GM20431 (cell line): ENCODE data around the gene PPIL1.

ENCODE experiments used
- in situ Hi-C: fragments of 300-500 bp; cut with MseI, MboI; formaldehyde crosslinking; loops from one replicate; pipeline ENCODE4 v1.15.0; 2020; ENCODE audit warnings: low sequenced_read_pairs; ENCODE audit not compliant: unreplicated experiment

PPIL1 gene

DNA sequence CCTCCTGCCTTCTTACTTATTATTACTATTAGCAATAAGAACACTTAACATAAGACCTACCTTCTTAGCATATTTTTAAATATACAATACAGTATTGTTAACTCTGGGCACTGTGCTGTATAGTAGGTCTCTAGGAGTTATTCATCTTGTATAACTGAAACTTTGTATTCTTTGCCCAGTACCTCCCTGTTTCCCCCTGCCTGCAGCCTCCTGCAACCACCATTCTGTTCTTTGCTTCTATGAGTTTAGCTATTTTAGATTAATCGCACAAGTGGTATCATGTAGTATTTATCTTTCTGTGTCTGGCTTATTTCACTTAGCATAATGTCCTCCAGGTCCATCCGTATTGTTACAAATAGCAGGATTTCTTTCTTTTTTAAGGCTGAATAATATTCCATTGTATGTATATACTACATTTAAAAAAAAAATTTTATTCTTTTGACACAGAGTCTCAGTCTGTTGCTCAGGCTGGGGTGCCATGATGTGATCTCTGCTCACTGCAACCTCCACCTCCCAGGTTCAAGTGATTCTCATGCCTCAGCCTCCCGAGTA lies 15.6 kb upstream of the PPIL1 start:
- in situ Hi-C loops, result no loop called here

DNA sequence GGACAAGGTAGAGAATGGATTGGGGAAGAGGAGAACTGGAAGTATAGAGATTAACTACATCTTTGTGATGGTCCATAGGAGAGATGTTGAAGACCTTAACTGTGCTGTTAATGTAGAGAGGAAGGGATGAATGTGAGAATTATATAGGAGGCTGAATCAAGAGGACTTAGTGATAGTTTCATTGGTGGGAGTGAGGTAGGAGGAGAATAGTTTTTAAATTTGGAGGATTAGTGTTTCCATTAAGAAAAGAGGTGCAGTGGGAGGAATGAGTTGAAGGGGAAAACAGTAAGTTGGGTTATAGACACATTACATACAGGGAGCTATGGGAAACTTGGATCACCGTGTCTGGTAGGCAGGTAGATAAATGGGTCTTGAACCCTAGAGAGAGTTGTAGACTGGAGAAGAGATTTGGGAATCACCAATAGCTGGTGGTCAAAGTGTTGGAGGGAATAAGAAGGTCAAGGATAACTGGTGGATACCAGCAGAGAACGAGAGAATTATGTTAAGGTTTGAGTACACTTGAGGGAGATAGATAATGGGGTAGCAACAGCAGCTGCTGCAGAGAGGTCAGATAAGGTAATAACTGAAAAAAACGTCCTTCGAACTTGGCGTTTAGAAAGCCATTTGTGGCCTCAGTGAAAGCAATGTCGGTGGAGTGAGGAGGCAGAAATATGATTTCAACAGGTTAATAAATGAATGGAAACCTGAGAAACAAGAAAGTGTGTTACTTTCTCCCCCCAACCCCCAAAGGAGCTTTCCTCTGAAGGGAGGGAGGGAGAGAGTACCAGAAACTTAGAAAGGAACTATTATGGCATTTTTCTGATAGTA lies 14.3 kb upstream of the PPIL1 start:
- in situ Hi-C loops, result loop anchor here (10.0 kb wide), 1 partner anchor 126 kb away; no protein-coding TSS in a partner anchor

DNA sequence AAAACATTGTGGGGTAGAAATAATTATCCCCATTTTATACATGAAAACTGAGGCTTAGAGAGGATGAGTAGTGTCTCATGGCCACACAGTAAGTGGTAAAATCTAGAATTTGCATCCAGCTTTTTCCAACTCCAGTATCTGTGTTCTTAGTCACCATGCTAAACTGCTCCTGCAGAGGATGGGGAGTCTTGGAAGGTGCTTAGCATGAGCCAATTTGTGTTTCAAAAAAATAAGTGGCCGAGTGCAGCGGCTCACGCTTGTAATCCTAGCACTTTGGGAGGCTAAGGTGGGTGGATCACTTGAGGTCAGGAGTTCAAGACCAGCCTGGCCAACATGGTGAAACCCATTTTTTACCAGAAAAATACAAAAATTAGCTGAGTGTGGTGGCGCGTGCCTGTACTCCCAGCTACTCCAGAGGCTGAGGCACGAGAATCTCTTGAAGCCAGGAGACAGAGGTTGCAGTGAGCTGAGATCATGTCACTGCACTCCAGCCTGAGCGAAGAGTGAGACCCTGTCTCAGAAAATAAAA lies 13.6 kb upstream of the PPIL1 start:
- in situ Hi-C loops, result loop anchor here (10.0 kb wide), 1 partner anchor 127 kb away; no protein-coding TSS in a partner anchor

DNA sequence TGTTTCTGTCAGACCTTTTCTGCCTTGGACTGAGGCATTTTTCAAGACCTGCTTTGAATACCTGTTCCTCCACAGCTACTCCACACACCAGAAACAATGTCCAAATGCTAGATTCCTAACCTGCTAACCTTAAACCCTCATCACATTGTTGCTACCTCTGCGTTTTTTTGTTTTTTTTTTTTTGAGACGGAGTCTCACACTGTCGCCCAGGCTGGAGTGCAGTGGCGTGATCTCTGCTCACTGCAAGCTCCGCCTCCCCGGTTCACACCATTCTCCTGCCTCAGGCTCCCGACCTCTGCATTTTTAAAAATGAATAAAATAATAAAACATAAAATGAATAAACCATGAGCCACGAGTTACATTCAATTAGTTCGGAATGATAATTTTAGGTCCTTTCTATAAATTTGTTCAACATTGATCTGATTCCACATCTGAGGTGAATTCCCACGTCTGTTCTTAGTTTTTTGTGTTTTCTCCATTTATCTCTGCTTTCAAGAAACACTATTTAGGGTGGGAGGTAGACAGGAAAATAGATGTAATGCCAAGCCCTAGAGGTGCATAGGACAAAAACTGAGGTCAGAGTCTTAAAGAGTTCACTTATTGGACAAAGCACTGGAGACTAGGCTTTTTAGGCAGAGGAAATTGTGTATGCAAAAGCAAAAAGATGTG lies 12.5 kb upstream of the PPIL1 start:
- in situ Hi-C loops, result loop anchor here (10.0 kb wide), 1 partner anchor 128 kb away; no protein-coding TSS in a partner anchor

DNA sequence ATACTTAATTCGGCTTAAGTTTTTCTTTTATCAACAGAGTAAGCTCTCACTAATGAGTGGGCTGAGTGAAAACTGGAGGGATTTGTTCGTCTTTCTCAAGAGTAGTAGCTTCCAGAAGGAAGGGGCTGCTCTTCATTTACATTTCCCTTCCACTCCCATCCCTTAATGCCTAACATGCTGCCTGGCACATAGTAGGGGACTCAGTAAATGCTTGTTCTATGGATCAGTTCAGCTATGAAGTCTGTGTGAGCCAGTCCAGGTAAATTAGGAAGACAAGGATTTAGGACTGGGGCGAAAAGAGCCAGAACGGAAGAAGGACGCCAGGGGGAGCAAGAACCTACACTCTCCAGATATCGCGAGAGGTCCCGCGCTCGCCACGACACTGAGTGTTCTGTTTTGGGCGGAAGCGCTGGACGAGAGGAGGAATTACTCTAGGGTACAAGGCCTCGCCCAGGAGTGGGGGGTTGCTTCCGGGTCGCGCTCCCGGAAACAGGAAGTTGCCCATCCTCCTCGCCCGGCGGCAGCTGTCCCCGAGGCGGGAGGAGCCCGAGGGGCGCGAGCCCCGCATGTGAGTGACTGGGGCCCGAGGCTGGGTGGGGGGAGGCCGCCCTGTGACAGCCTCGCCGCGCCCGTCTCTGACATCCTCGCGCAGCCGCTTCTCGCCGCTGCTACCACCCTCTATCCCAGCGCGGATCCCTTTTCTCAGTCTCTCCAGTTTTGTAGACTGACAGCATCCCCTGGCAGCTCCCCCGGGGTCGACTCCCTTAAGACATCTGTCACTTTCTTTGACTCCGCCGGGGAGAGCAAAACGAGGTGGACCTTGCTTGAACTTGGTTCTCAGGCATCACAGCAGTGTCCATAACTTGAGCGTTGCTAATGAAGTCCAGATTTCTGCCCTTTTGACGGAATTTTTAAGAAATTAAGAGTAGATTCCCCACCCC lies 11.1 kb upstream of the PPIL1 start, which contains the start of gene C6orf89:
Gene C6orf89 (plus strand): TSS at position 492 of the 941 bp plus-strand sequence. CDS start 13,493 bp downstream, outside the sequence.
- in situ Hi-C loops, result loop anchor here (10.0 kb wide), 1 partner anchor 129 kb away; no protein-coding TSS in a partner anchor

DNA sequence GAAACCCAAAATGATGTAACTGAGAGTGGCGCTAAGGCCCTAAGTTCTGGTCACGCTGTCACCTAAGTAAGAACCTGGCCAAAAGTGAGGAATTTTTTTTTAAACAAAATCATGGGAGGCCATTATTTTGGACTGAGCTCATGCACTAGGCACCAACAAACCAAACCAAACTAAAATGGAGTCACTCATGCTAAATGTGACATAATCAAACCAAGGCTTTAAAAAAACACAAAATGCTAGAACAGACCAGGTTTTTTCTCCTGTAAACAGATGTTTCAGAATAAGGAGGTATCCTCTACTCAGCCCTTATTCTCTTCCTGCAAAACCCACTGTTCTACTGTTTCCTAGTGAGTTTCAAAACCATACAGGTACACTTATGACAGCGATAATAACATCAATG lies 10.0 kb upstream of the PPIL1 start:
- in situ Hi-C loops, result loop anchor here (10.0 kb wide), 1 partner anchor 130 kb away; no protein-coding TSS in a partner anchor

DNA sequence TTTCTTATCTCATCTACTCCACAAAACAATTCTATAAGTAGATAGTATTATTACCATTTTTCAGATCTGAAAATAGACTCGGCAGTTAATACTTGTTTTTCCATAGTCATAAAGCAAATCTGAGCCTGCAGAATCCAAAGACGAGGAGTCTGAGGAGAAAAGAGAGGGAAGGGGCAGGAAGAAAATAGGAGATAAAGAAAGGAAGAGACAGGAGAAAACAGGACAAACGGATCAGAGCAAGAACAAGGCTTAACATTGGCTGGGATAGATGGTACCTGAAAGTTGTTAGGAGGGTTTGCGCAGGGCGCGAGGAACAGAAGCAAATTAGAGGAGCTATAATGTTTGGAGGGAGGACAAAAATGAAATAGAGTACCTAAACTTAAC lies 639 bp upstream of the PPIL1 start:
- in situ Hi-C loops, result no loop called here

DNA sequence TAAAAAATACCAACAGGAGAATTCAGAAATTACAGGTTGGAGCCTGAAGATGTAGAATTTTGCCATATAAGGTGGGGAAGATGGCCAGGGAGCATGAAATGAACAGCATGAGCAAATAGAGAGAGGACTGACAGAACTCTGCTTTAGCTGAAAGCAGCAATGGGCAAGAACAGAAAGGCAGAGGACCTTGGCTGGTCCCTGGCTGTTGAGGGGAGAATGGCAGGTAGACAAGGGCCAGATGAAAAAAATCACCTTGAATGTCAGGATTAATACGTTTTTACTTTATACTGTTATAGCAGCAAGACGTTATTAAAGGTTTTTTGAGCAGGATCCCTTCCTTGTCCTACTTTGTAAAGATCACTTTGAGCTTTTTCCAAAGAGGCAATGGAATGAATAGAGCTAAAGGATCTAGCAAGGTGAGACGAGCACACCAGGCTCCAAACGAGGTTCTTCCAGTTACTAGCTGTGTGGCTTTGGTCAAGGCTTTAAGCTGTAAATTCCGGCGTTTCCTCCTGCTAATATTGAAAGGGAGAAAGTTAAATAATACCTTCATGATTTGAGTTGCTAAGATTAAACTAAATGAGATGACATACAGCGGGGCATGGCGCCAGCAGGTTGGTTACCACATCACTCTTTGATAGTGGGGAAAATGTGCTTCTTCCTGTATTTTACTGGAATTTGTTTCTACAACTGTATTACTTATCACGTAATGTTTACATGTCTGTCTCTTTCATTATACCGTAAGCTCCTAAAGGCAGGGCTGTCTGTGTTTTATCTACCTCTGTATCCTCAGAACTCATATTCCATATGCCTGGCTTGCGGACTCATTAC lies 776 bp downstream of the PPIL1 start:
- in situ Hi-C loops, result no loop called here

DNA sequence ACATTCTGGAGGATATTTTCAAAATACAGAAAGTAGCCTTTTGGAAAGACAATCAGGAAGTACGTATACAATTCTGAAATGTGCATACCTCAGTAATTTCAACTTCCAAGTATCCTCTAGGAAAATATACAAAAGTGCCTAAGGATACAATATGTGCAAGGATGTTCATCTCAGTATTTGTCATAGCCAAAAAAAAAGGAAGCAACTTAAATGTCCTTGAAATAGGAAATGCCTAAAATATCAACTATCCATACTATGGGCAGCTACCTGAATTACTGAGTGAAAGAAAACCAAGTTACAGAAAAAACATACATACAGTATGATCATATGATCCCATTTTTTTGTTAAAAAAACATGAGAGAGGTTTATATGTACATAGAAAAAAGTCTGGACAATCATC lies 1.5 kb downstream of the PPIL1 start:
- in situ Hi-C loops, result no loop called here

DNA sequence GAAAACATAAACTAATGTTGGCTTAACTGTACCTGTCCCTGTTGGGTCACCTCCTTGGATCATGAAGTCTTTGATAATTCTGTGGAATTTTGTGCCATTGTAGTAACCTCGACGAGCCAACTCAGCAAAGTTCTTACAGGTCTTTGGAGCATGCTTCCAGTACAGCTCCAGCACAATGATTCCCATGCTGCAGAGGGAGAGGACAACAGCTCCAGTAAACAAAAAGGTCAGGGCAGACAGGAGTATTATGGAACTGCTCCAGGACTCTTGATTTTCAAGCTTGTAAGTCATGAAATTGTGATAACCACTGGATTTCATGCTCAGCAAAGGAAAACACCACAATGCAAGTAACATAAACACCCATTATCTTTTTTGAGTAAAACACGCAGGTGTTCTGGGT lies 2.9 kb downstream of the PPIL1 start:
- in situ Hi-C loops, result no loop called here

DNA sequence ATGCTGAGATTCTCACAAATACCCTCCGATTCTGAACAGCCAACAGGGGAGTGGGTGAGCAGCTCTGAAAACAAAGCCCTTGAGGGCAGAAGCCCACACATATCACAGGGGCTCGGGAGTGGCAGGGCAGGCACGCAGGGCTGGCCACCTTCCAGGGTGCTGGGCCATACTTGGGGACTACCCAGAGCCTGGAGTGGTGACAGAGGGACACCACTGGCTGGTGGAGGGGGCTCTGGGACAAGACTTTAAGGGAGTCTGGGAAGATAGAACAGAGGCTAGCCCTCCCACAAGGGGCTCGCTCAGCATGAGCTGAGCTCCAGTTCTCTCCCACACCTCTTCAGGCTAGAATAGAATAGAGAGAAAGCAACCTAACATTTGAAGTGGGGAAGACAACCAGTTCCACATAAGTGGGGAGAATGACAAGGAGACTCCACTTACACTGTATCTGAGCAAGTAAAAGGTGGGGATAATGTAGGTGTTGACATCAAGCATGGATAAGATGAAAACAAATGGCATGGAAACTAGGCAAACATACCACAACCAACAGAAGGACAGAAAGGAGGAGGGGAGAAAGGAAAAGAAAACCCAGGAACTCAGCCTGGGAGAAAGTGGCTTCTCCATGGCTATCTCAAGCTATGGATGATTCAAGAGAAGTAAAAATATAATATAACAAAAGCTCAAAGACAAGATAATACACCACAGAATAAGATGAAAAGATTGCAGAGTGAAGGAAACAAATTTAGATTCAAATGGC lies 7.0 kb downstream of the PPIL1 start:
- in situ Hi-C loops, result no loop called here

DNA sequence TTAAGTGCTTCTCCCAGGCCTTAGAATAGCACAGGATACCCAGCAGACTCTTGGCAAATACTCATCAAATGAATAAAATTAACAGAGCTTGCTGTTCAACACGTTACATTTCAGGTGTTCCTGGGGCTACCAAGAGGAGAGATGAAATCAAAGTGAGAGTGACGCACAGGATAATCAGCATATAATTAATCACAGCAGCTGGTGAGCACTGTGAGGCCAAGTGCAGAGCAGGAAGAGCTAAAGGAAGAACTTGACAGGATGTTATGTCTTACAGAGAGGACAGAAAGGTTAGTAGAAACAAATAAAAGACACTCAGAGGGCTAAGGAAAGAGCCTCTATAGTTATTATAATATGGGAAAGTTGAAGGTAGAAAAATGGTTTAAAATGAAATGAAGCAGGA lies 8.8 kb downstream of the PPIL1 start:
- in situ Hi-C loops, result no loop called here

DNA sequence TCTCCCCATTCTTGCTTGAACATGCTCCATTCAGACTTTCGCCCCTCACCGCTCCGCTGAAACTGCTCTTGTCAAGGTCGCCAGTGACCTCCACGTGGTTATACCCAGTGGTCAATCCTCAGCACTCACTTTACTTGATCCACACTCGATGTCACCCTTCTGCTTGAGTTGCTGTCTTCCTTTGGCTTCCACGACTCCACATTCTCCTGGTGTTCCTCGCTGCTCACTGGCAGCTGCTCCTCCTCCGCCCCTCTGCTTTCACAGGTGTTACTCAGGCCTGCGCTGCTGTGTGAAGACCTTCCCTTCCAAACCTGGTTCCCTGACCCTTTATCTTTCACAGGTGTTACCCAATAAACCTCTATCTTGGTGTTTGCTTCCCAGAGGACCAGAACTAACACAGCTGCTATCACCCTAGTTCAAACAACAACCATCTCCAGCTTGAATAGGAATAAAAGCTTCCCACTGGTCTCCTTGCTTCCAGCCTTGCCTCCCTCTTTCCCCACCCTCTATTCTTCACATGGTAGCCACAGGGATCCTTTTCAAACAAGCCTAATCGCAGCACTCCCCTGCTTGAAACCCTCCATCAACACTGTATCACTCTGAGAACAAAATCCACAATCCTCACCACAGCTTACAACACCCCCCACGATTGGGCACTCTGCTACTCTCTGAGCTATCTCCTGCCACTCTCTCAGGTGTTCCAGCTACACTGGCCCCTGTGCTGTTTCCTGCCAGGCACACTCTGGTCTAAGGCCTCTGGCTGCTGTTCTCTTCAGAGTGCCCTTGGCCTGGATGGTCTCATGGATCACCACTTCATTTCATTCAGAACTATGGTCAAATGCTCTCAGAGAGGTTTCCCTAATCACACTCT lies 10.7 kb downstream of the PPIL1 start:
- in situ Hi-C loops, result no loop called here

DNA sequence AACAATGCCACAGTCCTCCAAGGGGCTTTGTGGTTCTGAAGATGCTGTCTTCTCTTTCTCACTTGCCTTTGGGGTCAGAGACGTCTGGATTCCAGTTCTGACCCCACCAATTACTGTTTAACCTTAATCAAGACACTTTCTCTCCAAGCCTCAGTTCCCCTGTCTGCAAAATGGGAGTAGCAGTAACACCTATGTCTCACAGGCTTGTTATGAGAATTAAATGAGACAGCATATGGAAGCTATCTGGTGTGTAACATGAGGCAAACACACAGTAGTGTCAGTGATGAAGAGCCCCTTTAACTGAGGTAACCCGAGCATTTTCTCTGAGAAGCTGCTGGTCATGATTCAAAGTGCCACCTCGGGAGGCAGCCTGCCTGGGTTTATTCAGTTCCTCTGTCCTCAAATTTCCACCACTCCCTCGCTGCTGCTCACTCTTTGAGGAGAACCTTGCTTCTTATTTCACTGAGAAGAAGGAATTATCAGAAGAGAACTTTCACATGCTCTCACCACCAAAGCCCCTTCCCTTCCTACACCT lies 11.7 kb downstream of the PPIL1 start:
- in situ Hi-C loops, result no loop called here

DNA sequence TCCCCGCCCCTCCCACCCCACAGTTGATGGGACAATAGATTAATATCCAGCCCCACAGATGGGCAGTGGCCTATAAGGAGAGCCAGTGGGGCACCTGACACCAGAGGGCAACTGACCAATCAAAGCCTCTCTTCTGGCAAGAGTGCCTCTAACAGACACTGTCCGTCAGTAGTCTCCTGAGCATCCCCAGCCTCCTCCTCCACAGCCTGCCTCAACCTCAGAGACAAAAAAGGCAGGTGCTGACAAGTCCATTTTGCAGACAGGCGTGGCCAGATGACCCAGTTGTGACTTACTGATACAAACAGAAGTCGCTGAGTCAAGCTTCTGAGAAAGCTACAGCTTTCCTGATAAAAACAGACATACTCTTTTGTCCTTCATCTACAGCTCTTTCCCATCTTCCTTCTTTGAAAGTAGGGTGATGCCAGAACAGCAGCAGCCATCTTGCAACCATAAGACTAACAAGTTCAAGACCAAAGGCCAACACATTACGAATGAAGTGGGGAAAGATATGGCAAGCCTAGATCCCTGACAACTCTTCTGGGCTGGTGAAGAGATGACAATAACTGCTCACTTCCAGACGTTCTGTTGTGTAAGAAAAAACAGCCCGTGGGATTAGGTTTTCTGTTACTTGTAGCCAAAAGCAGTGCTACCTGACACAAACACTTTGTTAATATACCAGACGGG lies 12.3 kb downstream of the PPIL1 start:
- in situ Hi-C loops, result no loop called here

DNA sequence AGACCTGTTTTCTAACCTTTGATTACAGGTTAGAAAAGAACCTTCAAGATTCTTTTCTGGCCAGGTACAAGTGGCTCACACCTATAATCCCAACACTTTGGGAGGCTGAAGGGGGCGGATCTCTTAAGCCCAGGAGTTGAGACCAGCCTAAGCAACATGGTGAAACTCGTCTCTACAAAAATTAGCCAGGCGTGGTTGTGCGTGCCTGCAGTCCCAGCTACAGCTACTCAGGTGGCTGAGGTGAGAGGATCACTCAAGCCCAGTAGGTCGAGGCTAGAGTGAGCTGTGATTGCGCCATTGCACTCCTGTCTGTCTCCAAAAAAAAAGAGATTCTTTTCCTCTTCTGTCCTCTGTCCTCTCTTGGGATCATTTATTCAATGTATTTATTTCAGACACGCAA lies 14.5 kb downstream of the PPIL1 start:
- in situ Hi-C loops, result no loop called here
